Loucy (cell line): ENCODE measurements around the gene SOBP.

ENCODE experiments used
- H2AFZ ChIP-seq: fragments of 200-600 bp; sonication (generic); 2 replicates; pipeline ENCODE4 v1.6.0; 2016; ENCODE audit warnings: antibody characterized with exemption, mild to moderate bottlenecking, low read length, moderate library complexity
- H3F3A ChIP-seq: fragments of 200-600 bp; 2 replicates; pipeline ENCODE4 v1.6.0; 2016; ENCODE audit warnings: antibody characterized with exemption, low read depth, mild to moderate bottlenecking
- H3K27me3 ChIP-seq: fragments of 200-600 bp; sonication (generic); 2 replicates; pipeline ENCODE4 v1.6.1; 2014; ENCODE audit warnings: low read length, mild to moderate bottlenecking; ENCODE audit not compliant: insufficient read depth, poor library complexity, severe bottlenecking
- H3K36me3 ChIP-seq: fragments of 200-600 bp; sonication (generic); 2 replicates; pipeline ENCODE4 v1.6.1; 2016; ENCODE audit warnings: low read length; ENCODE audit not compliant: insufficient read depth
- H3K4me1 ChIP-seq: fragments of 200-600 bp; sonication (generic); 2 replicates; pipeline ENCODE4 v1.5.1; 2014; ENCODE audit warnings: low read length, mild to moderate bottlenecking; ENCODE audit not compliant: insufficient read depth, poor library complexity, severe bottlenecking
- H3K4me2 ChIP-seq: fragments of 200-600 bp; sonication (generic); 2 replicates; pipeline ENCODE4 v1.6.0; 2014; ENCODE audit warnings: antibody characterized with exemption, low read length, low read depth, mild to moderate bottlenecking; ENCODE audit not compliant: poor library complexity, severe bottlenecking
- H3K4me3 ChIP-seq: fragments of 200-600 bp; sonication (generic); 2 replicates; pipeline ENCODE4 v1.5.1; 2014; ENCODE audit warnings: low read length, mild to moderate bottlenecking, mixed read lengths; ENCODE audit not compliant: poor library complexity, severe bottlenecking
- H3K79me2 ChIP-seq: fragments of 200-600 bp; sonication (generic); 2 replicates; pipeline ENCODE4 v1.6.1; 2014; ENCODE audit warnings: low read length; ENCODE audit not compliant: insufficient read depth
- H3K9ac ChIP-seq: fragments of 200-600 bp; sonication (generic); 2 replicates; pipeline ENCODE4 v1.6.0; 2014; ENCODE audit warnings: mild to moderate bottlenecking, low read depth, low read length, moderate library complexity; ENCODE audit not compliant: poor library complexity, severe bottlenecking
- H3K9me2 ChIP-seq: fragments of 200-600 bp; sonication (generic); replicated peaks from 2 replicates; pipeline ENCODE4 v1.6.1; 2016; ENCODE audit warnings: low read depth, low read length, mixed read lengths
- H3K9me3 ChIP-seq: fragments of 200-600 bp; sonication (generic); 2 replicates; pipeline ENCODE4 v1.6.1; 2014; ENCODE audit warnings: mild to moderate bottlenecking, antibody characterized with exemption, low read length, low read depth; ENCODE audit not compliant: insufficient read depth
- H4K20me1 ChIP-seq: fragments of 200-600 bp; sonication (generic); 2 replicates; pipeline ENCODE4 v1.6.0; 2014; ENCODE audit warnings: antibody characterized with exemption, low read length, mild to moderate bottlenecking; ENCODE audit not compliant: insufficient read depth, poor library complexity, severe bottlenecking
- CTCF ChIP-seq: fragments of 200-600 bp; sonication (generic); conservative IDR thresholded peaks from 2 replicates; pipeline ENCODE4 v1.5.1; 2014; ENCODE audit warnings: mild to moderate bottlenecking, antibody characterized with exemption, low read length
- EZH2phosphoT487 ChIP-seq: fragments of 200-600 bp; IDR thresholded peaks from 2 replicates; pipeline ENCODE4 v1.6.1; 2018; ENCODE audit warnings: antibody characterized with exemption, mild to moderate bottlenecking, moderate library complexity, borderline replicate concordance

SOBP gene

GRCh38 chr6:107510108-107510507, 20.2 kb downstream of the SOBP start:
- H2AFZ ChIP-seq, result no peak overlapping the region
- H3F3A ChIP-seq, result no peaks in the 10 kb centered on the region
- TF ChIP-seq CTCF (no peak), EZH2phosphoT487 (no peak)
- no peaks in the 10 kb centered on the region for H4K20me1 ChIP-seq
- no peak overlapping the region for H3K4me2 ChIP-seq
- H3K4me3 ChIP-seq, result no peak overlapping the region
- H3K79me2 ChIP-seq, result no peaks in the 10 kb centered on the region
- H3K27me3 ChIP-seq, result no peaks in the 10 kb centered on the region
- peaks cover 6% of the 10 kb centered on the region for H3K4me1 ChIP-seq
- no peaks in the 10 kb centered on the region for H3K9me3 ChIP-seq
- H3K9ac ChIP-seq, result no peak overlapping the region
- H3K36me3 ChIP-seq, result peaks cover 50% of the 10 kb centered on the region; the same call in 1 of the 2 replicates
- H3K9me2 ChIP-seq, result no peaks in the 10 kb centered on the region

GRCh38 chr6:107511511-107511993, 21.6 kb downstream of the SOBP start:
- H3K79me2 ChIP-seq, result no peaks in the 10 kb centered on the region
- H3K9me3 ChIP-seq, result peaks cover 5% of the 10 kb centered on the region; the same call in 1 of the 2 replicates
- H2AFZ ChIP-seq, result no peak overlapping the region
- H3K36me3 ChIP-seq, result peaks cover 40% of the 10 kb centered on the region; the same call in 1 of the 2 replicates
- H4K20me1 ChIP-seq, result no peaks in the 10 kb centered on the region
- peaks cover 6% of the 10 kb centered on the region for H3K4me1 ChIP-seq
- no peaks in the 10 kb centered on the region for H3F3A ChIP-seq
- H3K9me2 ChIP-seq, result no peaks in the 10 kb centered on the region
- no peak overlapping the region for H3K4me2 ChIP-seq
- no peaks in the 10 kb centered on the region for H3K27me3 ChIP-seq
- TF ChIP-seq EZH2phosphoT487 (no peak), CTCF (no peak)
- no peak overlapping the region for H3K9ac ChIP-seq
- no peak overlapping the region for H3K4me3 ChIP-seq

GRCh38 chr6:107513214-107513613, 23.3 kb downstream of the SOBP start:
- Histone ChIP-seq H3K4me3 (no peak overlapping the region), H3K79me2 (no peaks in the 10 kb centered on the region), H3K9ac (no peak overlapping the region), H3K36me3 (peaks cover 38% of the 10 kb centered on the region; the same call in 1 of the 2 replicates), H3F3A (no peaks in the 10 kb centered on the region), H3K4me1 (peaks cover 6% of the 10 kb centered on the region), H2AFZ (no peak overlapping the region), H3K9me3 (peaks cover 5% of the 10 kb centered on the region; the same call in 1 of the 2 replicates), H4K20me1 (no peaks in the 10 kb centered on the region), H3K27me3 (no peaks in the 10 kb centered on the region), H3K9me2 (no peaks in the 10 kb centered on the region), H3K4me2 (no peak overlapping the region)
- no peak for TF ChIP-seq CTCF
- no peak for TF ChIP-seq EZH2phosphoT487
